H1 (cell line): ENCODE data around the gene IL21R. TPM values are rescaled to one million over a fixed set of nuclear protein-coding genes. Genes with fewer than 3 reads are reported as not detected.

Experiments
- MAFK ChIP-seq: IDR thresholded peaks from 2 replicates; pipeline ENCODE4 v1.6.1; 2012; ENCODE audit warnings: low read depth, mild to moderate bottlenecking, improper control_type of control experiment, low read length
- SIX5 ChIP-seq: IDR thresholded peaks from 2 replicates; pipeline ENCODE4 v1.6.1; 2011; ENCODE audit warnings: mild to moderate bottlenecking, low read depth, low read length
- polyA plus RNA-seq, 7 experiments: library from polyadenylated mRNA; depleted of rRNA in 3 of 7; stranded (reverse) in 5 of 7; unstranded in 2 of 7; fragments of >200 nt in 5 of 7; fragments of 200-250 nt in 2 of 7; gene quantifications; 1 replicate in 5 of 7; 2 replicates in 1 of 7; 4 replicates in 1 of 7; pipeline versions ENCODE4 v1.2.1 to v1.2.3, GENCODE V29; 2011 to 2013; ENCODE audit warnings: missing spikeins in 2 of 7, mixed read lengths in 2 of 7
- total RNA-seq: library from RNA; stranded (reverse); fragmentation: NEBNext Ultra II Directional; extraction: Animal tissue kit (Norgen Biotek cat#: 25700); gene quantifications from 2 replicates; pipeline ENCODE4 v1.2.1, GENCODE V29; 2021

Gene IL21R
- total and polyA plus RNA-seq, 2 of the 8 experiments (the other 6 are each of a cell fraction or from before 2014, with no cell fraction given), result 0.34 to 0.70 TPM

GRCh38 chr16:27364493-27365141 lies 37.4 kb upstream of the IL21R start (continued):
- no peak for TF ChIP-seq MAFK
- no peak for TF ChIP-seq SIX5
